M059J (cell line): ENCODE results near the gene TBC1D30. TPM values are rescaled to one million over a fixed set of nuclear protein-coding genes. Genes with fewer than 3 reads are reported as not detected.
"Not testable (repeated sequence)": the region's sequence is repeated elsewhere in the genome, so short reads cannot be mapped to it uniquely, and the experiment has no call there.

ENCODE experiments used
- DNase-seq: peaks from one replicate; pipeline ENCODE4 v3.0.0-alpha.2; 2012; ENCODE audit warnings: low read depth
- total RNA-seq: library from RNA; depleted of rRNA; stranded (reverse); fragments of >200 nt; shearing (Covaris generic); gene quantifications from 2 replicates; pipeline ENCODE4 v1.2.3, GENCODE V29; 2014

The TBC1D30 gene
- total RNA-seq, 1 experiment from 2014 or later = 3.2 TPM

GRCh38 chr12:64802180-64802775, 22.2 kb upstream of the TBC1D30 start:
- DNase-seq = peak; percentile 45

- no peak for DNase-seq
These were observed 18.3 kb upstream of the TBC1D30 start for GRCh38 chr12:64806173-64806572.

GRCh38 chr12:64806593-64807460, 17.6 kb upstream of the TBC1D30 start:
- DNase-seq = peak; percentile 70

GRCh38 chr12:64808110-64808509, 16.3 kb upstream of the TBC1D30 start:
- DNase-seq = no peak

- DNase-seq = peak; percentile 50
These were observed 13.6 kb upstream of the TBC1D30 start for GRCh38 chr12:64810831-64811230.

GRCh38 chr12:64813723-64814122, 10.7 kb upstream of the TBC1D30 start:
- no peak for DNase-seq

- no peak for DNase-seq
These were observed 10.0 kb upstream of the TBC1D30 start for GRCh38 chr12:64814432-64814831.

GRCh38 chr12:64819816-64820402, 4.5 kb upstream of the TBC1D30 start:
- no peak for DNase-seq

- DNase-seq = no peak
These were observed 3.9 kb upstream of the TBC1D30 start for GRCh38 chr12:64820593-64820992.

GRCh38 chr12:64821116-64821630, 3.3 kb upstream of the TBC1D30 start:
- no peak for DNase-seq

GRCh38 chr12:64824130-64824499, 332 bp upstream of the TBC1D30 start:
- DNase-seq = no peak

- DNase-seq = no peak
These were observed 935 bp downstream of the TBC1D30 start for GRCh38 chr12:64825143-64826021.

- DNase-seq = peak; percentile 60
These were observed 1.8 kb downstream of the TBC1D30 start for GRCh38 chr12:64826234-64826633.

- DNase-seq = no peak
These were observed 4.3 kb downstream of the TBC1D30 start for GRCh38 chr12:64828713-64829112.

GRCh38 chr12:64833928-64834327, 9.5 kb downstream of the TBC1D30 start:
- no peak for DNase-seq

GRCh38 chr12:64835901-64836300, 11.5 kb downstream of the TBC1D30 start:
- DNase-seq = no peak

- no peak for DNase-seq
These were observed 12.4 kb downstream of the TBC1D30 start for GRCh38 chr12:64836856-64837255.

- no peak for DNase-seq
These were observed 13.0 kb downstream of the TBC1D30 start for GRCh38 chr12:64837427-64837826.

- DNase-seq = no peak
These were observed 15.7 kb downstream of the TBC1D30 start for GRCh38 chr12:64840119-64840518.

GRCh38 chr12:64840949-64841717, 16.7 kb downstream of the TBC1D30 start:
- peak; percentile 6 for DNase-seq

GRCh38 chr12:64848409-64848808, 24.0 kb downstream of the TBC1D30 start:
- DNase-seq = not testable (repeated sequence)
